Measurements from ENCODE around the gene ABCD3. TPM values are rescaled to one million over a fixed set of nuclear protein-coding genes. Genes with fewer than 3 reads are reported as not detected.

The ABCD3 gene
- total RNA-seq, 1 donor = 35.2 TPM

GRCh38 chr1:94475232-94475631 is 57.0 kb downstream of the ABCD3 start:
- no peak for TF ChIP-seq CTCF (IDR thresholded peaks at IDR 0.05; ENCODE audit: insufficient read depth, low read length)
- H3K4me3 ChIP-seq (ENCODE audit: low read depth, low read length) = no peak overlapping the region
- no peak for DNase-seq (ENCODE audit: low read depth)

GRCh38 chr1:94479682-94480081 is 61.5 kb downstream of the ABCD3 start:
- H3K4me3 ChIP-seq (ENCODE audit: low read depth, low read length) = no peak overlapping the region
- DNase-seq (ENCODE audit: low read depth) = no peak
- TF ChIP-seq CTCF (IDR thresholded peaks at IDR 0.05; ENCODE audit: insufficient read depth, low read length) = no peak

GRCh38 chr1:94481473-94481933 is 63.3 kb downstream of the ABCD3 start:
- peak; percentile 88 for TF ChIP-seq CTCF (IDR thresholded peaks at IDR 0.05; ENCODE audit: insufficient read depth, low read length)
- no peak overlapping the region for H3K4me3 ChIP-seq (ENCODE audit: low read depth, low read length)
- peak; percentile 80 for DNase-seq (ENCODE audit: low read depth)

- H3K4me3 ChIP-seq (ENCODE audit: low read depth, low read length) = no peak overlapping the region
- DNase-seq (ENCODE audit: low read depth) = no peak
- no peak for TF ChIP-seq CTCF (IDR thresholded peaks at IDR 0.05; ENCODE audit: insufficient read depth, low read length)
Observed at GRCh38 chr1:94486990-94487389, 68.8 kb downstream of the ABCD3 start.

- no peak for TF ChIP-seq CTCF (IDR thresholded peaks at IDR 0.05; ENCODE audit: insufficient read depth, low read length)
- DNase-seq (ENCODE audit: low read depth) = no peak
- H3K4me3 ChIP-seq (ENCODE audit: low read depth, low read length) = no peak overlapping the region
Observed at GRCh38 chr1:94490556-94490955, 72.4 kb downstream of the ABCD3 start.

GRCh38 chr1:94496076-94496755 is 78.0 kb downstream of the ABCD3 start:
- no peak overlapping the region for H3K4me3 ChIP-seq (ENCODE audit: low read depth, low read length)
- no peak for DNase-seq (ENCODE audit: low read depth)
- TF ChIP-seq CTCF (IDR thresholded peaks at IDR 0.05; ENCODE audit: insufficient read depth, low read length) = no peak

- H3K4me3 ChIP-seq (ENCODE audit: low read depth, low read length) = no peak overlapping the region
- peak; percentile 34 for DNase-seq (ENCODE audit: low read depth)
- TF ChIP-seq CTCF (IDR thresholded peaks at IDR 0.05; ENCODE audit: insufficient read depth, low read length) = no peak
Observed at GRCh38 chr1:94501426-94501825, 83.2 kb downstream of the ABCD3 start.

All from fibroblast of the aortic adventitia (primary cell).